Tibial nerve (tissue), 3 donors: Measurements from ENCODE around the gene NDUFA11.

ENCODE experiments used
- CTCF ChIP-seq, 5 experiments: fragments of 200-600 bp in 3 of 5; fragments of 450-650 bp in 2 of 5; sonication (generic) in 3 of 5; IDR thresholded peaks; one replicate each; pipeline ENCODE4 v1.5.1; 2016 to 2019; ENCODE audit warnings: antibody characterized with exemption in 5 of 5, mild to moderate bottlenecking in 3 of 5, moderate library complexity in 2 of 5
- POLR2A ChIP-seq, 2 donors: fragments of 450-650 bp; IDR thresholded peaks; one replicate each; pipeline ENCODE4 v1.6.1; 2017; ENCODE audit warnings: antibody characterized with exemption in 2 of 2, mild to moderate bottlenecking in 2 of 2, moderate library complexity in 2 of 2

GRCh38 chr19:5903624-5904351 is at the start of gene NDUFA11:
- TF ChIP-seq CTCF (IDR thresholded peaks at IDR 0.05) (peak in 2 of 5 experiments; percentile 37 to 44), POLR2A (IDR thresholded peaks at IDR 0.05) (peak; percentile 51 to 64)
